GM20000 (cell line): ENCODE data around the gene PIP4K2A.

Experiments
- DNase-seq: peaks from one replicate; pipeline ENCODE4 v3.0.0; 2012; ENCODE audit warnings: low spot score
- TF ChIP-seq, protein P1 (sequence below): IDR thresholded peaks from 2 replicates; pipeline ENCODE4 v1.5.1; 2012; ENCODE audit warnings: mild to moderate bottlenecking, control low read depth; ENCODE audit errors: extremely low read depth, missing control alignments

PIP4K2A gene

DNA sequence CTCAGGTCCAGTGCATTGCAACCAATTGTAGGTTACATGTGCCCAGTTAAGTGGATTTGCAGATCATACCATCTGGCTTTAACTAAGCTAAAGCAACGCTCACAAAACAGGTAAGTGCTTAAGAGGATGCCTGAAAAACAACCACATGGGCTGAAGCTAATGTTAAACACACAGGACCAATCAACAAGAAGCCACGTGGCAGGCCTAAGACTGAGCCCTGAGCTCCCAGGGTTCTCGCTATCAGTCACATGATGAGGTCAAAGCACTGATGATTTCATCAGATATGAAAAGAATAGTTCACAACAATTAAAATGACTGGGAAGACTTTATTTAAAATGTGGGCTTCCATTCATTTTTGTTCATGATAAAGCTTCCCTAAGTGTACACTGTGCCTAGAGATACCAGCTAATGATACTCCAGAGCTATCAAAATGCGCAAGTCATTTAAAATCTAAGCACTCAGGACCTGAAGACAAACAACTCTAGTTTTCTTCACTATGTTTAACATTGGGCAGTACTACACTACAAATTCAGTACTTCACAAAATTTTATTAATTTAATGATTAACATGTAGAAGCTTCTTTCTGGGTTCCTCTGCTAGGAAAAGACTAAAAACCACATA lies 90.6 kb downstream of the PIP4K2A start:
- TF ChIP-seq, protein P1, sequence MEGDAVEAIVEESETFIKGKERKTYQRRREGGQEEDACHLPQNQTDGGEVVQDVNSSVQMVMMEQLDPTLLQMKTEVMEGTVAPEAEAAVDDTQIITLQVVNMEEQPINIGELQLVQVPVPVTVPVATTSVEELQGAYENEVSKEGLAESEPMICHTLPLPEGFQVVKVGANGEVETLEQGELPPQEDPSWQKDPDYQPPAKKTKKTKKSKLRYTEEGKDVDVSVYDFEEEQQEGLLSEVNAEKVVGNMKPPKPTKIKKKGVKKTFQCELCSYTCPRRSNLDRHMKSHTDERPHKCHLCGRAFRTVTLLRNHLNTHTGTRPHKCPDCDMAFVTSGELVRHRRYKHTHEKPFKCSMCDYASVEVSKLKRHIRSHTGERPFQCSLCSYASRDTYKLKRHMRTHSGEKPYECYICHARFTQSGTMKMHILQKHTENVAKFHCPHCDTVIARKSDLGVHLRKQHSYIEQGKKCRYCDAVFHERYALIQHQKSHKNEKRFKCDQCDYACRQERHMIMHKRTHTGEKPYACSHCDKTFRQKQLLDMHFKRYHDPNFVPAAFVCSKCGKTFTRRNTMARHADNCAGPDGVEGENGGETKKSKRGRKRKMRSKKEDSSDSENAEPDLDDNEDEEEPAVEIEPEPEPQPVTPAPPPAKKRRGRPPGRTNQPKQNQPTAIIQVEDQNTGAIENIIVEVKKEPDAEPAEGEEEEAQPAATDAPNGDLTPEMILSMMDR, result no peak

DNA sequence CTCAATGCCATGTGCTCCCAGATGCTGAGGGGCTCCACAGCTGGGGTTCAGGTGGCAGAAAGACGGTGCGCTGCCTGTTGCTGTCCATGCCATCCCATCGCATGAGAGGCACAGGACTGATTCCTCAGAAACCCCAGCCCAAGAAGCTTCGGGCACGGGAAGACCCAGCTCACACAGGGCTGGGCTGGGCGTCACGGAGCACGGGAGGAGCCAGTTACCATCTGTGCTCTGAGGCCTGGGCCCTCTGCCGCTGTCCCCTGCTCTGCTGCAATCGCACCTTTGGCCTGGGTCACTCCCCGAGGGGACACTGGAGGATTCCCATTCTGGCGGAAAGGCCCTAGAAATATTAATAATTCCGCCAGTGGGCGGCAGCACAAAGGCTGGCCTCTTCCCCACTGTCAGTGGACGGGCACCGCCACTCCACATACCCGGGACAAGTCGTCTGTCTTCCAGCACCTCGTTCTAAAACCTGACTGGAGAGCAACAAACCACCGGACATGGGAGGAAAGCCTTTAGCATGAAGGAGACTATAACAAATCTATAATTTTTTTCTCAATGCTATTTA lies 92.1 kb downstream of the PIP4K2A start:
- no peak for DNase-seq
- TF ChIP-seq, protein P1, result no peak

More for the DNA sequence above, 90.6 kb downstream of the PIP4K2A start:
- no peak for DNase-seq

DNA sequence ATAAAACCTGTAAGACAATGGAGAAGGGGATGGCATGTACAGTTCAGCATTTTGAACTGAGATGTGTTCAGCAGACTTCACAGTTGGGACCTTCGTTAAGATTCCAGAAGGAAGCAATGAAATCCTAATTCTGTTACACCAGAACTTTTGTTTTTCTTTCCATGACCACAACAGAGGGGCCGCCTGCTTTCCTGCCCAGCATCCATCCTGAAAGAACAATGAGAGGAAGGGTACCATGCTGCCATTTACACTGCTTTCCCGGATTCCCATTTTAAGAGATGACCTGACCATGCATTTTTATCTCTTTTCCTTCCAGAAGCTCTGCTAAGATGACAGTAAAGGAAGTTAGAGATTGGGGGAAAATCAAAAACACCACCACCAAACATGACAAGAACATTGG lies 92.7 kb downstream of the PIP4K2A start:
- TF ChIP-seq, protein P1, result no peak
- no peak for DNase-seq

DNA sequence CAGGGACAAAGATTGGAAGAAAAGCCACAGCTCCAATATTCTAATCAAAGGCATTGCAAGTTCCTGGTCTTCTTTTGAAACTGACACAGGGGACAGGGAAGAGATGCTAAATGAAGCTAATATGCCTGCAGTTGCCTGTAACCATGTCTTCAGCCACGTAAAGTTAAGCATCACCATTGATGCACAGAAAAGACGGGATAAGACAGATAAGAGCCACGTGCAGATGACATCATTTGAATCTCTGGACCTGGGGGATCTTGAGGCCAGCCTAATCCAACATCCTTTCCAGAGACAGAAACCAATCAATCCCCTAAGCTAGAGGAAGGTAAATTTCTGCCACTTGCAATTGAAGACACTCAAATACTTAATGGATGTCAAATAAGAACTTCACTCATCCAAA lies 93.4 kb downstream of the PIP4K2A start:
- no peak for DNase-seq
- TF ChIP-seq, protein P1, result no peak

DNA sequence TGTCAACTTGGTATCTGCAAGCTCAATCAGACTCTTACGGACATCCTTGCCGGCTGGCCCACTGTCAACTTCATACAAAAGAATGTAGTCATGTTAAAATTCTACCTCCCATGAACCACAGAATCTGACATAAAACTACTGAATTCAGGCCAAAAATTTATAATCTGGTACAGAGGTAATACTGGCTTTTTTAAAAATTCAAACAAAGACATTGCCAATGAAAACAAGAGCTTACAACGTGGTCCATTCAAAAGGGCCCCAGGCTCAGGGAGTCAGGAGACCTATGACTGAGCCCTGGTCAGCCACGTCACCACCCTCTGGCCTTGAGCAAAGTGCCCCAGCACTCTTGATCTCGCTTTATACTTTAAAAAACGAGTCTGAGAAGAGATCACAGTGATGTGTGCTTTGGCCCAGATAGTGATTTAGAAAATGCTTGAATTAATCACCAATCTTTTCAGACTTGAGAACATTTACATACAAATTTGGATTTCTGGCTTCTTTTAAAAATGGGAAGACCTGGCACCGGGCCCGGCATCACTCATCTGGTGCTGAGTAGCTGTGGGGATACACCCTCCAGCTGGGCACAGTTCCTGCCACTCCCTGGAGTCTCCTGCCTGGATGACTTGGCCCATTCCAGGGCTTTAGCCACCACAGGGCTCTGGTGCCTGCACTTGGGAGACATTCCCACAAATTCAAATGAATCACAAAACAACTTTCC lies 94.1 kb downstream of the PIP4K2A start:
- TF ChIP-seq, protein P1, result no peak
- DNase-seq, result no peak

DNA sequence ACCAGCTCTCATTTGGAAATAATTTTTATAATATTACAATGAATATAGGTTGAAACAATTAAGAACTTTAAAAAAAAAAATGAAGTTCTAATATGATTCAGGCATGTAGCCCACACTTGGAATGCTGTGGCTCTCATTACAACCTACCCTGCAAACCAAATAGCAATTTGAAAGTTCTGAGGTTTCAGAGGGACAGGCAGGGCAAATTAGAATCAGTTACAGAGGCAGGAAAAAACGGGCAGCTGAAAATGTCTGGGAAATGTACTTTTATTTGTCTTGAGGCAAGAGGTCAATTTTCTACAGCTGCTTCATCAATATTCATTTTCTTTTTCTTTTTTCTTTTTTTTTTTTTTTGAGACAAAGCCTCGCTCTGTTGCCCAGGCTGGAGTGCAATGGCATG lies 95.3 kb downstream of the PIP4K2A start:
- TF ChIP-seq, protein P1, result no peak
- DNase-seq, result no peak

DNA sequence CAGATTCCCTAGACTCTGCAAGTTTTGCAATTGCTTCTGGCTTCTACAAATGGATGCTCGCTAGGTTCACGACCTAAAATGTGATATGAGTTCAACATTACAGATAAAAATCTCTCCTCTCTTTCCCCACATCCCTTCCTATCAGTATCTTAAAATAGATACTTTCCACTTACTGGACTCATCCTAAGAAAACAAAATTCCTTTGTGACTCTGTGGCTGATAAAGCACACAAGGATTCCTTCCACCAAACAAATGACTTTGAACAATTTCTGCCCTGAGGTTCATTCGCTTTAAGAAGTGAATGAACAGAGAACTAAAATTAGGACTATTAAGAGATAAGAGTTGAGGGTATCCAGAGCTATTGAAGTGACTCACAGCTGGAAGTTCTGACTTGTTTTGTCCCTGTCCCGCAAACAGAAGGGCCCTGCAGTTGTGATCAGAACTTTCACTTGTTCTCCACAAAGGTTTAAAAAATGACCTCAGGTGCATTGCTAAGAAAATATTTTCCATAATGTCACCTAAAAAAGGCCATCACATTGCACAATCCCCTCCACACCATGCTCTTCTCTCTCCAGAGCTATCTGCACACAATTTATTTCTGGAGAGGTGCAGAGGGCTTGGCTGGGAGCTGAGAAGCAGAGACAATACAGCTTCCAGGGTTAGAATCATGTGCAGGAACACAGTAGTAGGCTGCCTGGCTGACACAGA lies 96.1 kb downstream of the PIP4K2A start:
- TF ChIP-seq, protein P1, result no peak
- no peak for DNase-seq
